DND-41 (cell line): ENCODE results near the gene C1QTNF12.
A peak's percentile ranks its signal among the peaks of the same experiment; 100 is the strongest.

Experiments used
- ATAC-seq: fragments of 200-7000 bp; cut with Tn5 transposase; 3 replicates; pipeline ENCODE4 v1.9.1; 2021; ENCODE audit warnings: low read depth; ENCODE audit not compliant: insufficient read depth
- DNase-seq: peaks from one replicate; pipeline ENCODE4 v3.0.0-alpha.2; 2020
- H2AFZ ChIP-seq: 2 replicates; pipeline ENCODE4 v1.6.0; 2012; ENCODE audit warnings: low read depth, low read length
- H3K27ac ChIP-seq: 2 replicates; pipeline ENCODE4 v1.5.1; 2012; ENCODE audit warnings: low read length, inconsistent platforms
- H3K27me3 ChIP-seq: fragments of 200-600 bp; sonication (generic); 2 replicates; pipeline ENCODE4 v1.6.0; 2012; ENCODE audit warnings: low read length, mild to moderate bottlenecking, inconsistent platforms; ENCODE audit not compliant: insufficient read depth, poor library complexity
- H3K36me3 ChIP-seq: 2 replicates; pipeline ENCODE4 v1.5.1; 2012; ENCODE audit warnings: low read length, inconsistent platforms; ENCODE audit not compliant: insufficient read depth
- H3K4me1 ChIP-seq: 2 replicates; pipeline ENCODE4 v1.5.1; 2012; ENCODE audit warnings: mild to moderate bottlenecking, low read length; ENCODE audit not compliant: insufficient read depth
- H3K4me2 ChIP-seq: 2 replicates; pipeline ENCODE4 v1.6.0; 2012; ENCODE audit warnings: mild to moderate bottlenecking, moderate library complexity, low read length, inconsistent platforms; ENCODE audit not compliant: insufficient read depth
- H3K4me3 ChIP-seq, 2 experiments: fragments of 200-600 bp in 1 of 2; shearing (Covaris generic) in 1 of 2; 2 replicates each; pipeline ENCODE4 v1.5.1; 2012 to 2016; ENCODE audit warnings: inconsistent platforms in 2 of 2, low read length in 2 of 2, mild to moderate bottlenecking in 2 of 2, low read depth in 1 of 2, moderate library complexity in 1 of 2
- H3K79me2 ChIP-seq: 2 replicates; pipeline ENCODE4 v1.6.0; 2012; ENCODE audit warnings: low read length, inconsistent platforms; ENCODE audit not compliant: insufficient read depth
- H3K9ac ChIP-seq: 2 replicates; pipeline ENCODE4 v1.6.0; 2012; ENCODE audit warnings: low read depth, mild to moderate bottlenecking, inconsistent platforms, low read length, moderate library complexity
- H3K9me3 ChIP-seq: 2 replicates; pipeline ENCODE4 v1.5.1; 2012; ENCODE audit warnings: low read length, moderate library complexity, mild to moderate bottlenecking, inconsistent platforms; ENCODE audit not compliant: insufficient read depth, severe bottlenecking
- H4K20me1 ChIP-seq: 2 replicates; pipeline ENCODE4 v1.6.0; 2012; ENCODE audit warnings: low read length; ENCODE audit not compliant: insufficient read depth
- CTCF ChIP-seq: IDR thresholded peaks from 2 replicates; pipeline ENCODE4 v1.5.1; 2012; ENCODE audit warnings: borderline replicate concordance, low read length, moderate library complexity, mild to moderate bottlenecking; ENCODE audit not compliant: poor library complexity, severe bottlenecking; ENCODE audit errors: extremely low read depth
- EZH2 ChIP-seq: IDR thresholded peaks from 3 replicates; pipeline ENCODE4 v1.6.1; 2012; ENCODE audit warnings: borderline replicate concordance, low read depth, mild to moderate bottlenecking, moderate library complexity, low read length, inconsistent platforms; ENCODE audit not compliant: severe bottlenecking

Gene C1QTNF12

DNA sequence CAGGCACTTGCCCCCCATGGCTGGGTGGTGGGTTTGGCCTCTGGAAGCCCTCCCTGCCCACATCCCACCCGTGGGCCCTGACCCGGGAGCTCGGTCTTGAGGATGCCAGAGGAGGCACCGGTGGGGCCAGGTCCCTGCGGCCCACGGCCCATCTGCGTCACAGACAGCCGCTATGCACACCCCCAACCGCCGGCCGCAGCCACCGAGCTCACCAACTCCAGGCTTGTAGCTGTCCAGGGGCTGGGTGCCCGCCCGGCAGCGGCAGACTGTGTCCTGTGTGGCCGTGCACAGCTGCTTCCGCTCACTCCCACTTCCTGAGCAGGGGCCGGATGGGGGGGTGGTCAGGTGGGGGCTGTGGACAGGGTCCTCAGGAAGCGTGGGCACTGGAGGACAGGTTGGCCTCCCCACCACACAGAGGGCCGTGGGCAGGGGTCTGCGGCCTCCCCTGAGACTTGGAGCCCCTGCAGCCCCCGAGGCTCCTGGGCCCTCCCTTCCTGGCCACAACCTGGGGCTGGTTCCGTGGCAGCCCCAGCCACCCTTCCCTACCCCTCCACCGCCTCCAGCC is 33.7 kb downstream of the C1QTNF12 start:
- no peak overlapping the region for H3K27ac ChIP-seq
- H3K4me2 ChIP-seq = no peak overlapping the region
- TF ChIP-seq CTCF (no peak), EZH2 (no peak)
- no peaks in the 10 kb centered on the region for H3K9me3 ChIP-seq
- H3K27me3 ChIP-seq = peaks cover 4% of the 10 kb centered on the region
- no peak overlapping the region for H3K9ac ChIP-seq
- peaks cover 14% of the 10 kb centered on the region for H3K4me1 ChIP-seq
- H3K79me2 ChIP-seq = no peaks in the 10 kb centered on the region
- ATAC-seq = peak; percentile 39
- H3K4me3 ChIP-seq = no peak overlapping the region
- no peak overlapping the region for H2AFZ ChIP-seq
- peak; percentile 52 for DNase-seq
- H3K36me3 ChIP-seq = peaks cover 20% of the 10 kb centered on the region
- H4K20me1 ChIP-seq = peaks cover 29% of the 10 kb centered on the region

DNA sequence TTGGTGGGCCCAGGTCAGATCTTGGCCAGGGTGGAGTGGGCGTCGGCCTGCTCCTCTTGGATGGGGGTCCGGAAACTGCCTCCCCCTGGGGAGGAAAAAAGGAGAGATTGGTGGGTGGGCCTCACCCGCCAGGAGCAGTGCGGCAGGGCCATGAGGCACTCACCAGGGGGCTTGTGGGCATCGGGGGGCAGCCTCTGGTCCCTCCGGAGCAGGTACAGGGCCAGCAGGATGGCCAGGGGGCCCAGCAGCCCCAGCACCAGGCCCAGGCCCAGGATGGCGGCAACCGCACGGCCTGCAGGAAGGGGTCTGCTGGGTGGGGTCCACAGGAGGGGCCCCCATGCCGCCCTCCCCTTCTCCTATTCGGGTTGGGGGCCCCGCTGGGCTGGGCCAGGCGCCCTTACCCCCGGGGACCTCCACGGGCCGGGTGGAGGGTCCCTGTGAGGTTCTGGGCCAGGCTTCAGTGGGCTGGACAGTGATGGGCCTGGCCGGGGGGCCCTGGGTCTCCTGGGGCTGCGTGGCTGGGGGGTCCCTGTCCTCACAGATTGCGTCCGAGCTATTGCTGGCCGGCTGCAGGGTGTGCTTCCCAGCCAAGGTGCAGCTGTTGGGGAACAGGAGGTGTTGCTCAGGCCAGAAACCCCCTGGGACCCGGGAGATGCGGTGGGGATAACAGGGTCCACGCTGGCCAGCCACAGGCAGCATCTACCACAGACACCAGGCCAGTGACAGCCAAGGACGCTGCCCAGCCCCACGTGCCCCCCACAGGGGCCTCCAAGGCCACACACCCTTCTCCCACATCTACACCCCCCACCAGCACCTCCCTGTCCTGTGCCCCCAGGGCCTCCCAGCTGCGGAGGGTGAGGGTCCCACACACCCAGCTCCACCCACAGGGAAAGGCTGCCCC is 34.7 kb downstream of the C1QTNF12 start:
- Histone ChIP-seq H3K27ac (no peak overlapping the region), H4K20me1 (peaks cover 31% of the 10 kb centered on the region), H3K79me2 (no peaks in the 10 kb centered on the region), H3K4me1 (peaks cover 14% of the 10 kb centered on the region), H3K9me3 (no peaks in the 10 kb centered on the region), H3K27me3 (peaks cover 4% of the 10 kb centered on the region), H2AFZ (no peak overlapping the region), H3K4me2 (no peak overlapping the region), H3K9ac (no peak overlapping the region), H3K4me3 (no peak overlapping the region), H3K36me3 (peaks cover 14% of the 10 kb centered on the region)
- no peak for TF ChIP-seq CTCF
- no peak for TF ChIP-seq EZH2
- ATAC-seq (no peak), DNase-seq (no peak)

DNA sequence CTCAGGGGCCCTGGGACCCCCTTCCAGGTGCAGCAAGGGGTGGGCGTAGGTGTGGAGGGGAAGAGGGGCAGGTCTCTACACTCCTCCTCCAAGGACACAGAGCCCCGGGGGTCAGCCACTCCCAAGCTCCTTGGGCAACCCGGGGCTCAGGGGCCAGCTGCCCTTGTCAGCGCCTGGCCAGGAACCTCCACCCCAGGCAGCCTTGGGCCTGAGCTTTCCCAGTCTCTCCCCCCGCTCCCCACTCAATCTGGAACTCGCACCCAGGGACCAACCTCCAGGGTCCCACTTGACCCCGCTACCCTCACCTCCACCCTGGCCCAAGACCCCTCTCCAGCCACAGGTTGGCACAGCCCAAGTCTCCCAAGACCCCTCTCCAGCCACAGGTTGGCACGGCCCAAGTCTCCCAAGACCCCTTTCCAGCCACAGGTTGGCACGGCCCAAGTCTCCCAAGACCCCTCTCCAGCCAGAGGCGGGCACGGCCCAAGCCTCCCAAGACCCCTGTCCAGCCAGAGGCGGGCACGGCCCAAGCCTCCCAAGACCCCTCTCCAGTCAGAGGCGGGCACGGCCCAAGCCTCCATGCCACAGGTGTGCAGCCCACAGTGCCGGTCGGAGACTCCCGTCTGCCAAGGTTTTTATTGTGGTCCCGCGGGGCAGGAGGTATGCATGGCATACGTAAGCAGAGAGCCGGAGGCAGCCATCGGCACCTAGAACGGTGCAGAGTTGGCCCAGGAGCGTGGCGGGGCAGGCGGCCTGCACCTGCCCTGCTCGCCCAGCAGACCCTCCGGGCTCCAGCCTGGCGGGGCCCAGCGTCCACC is 35.6 kb downstream of the C1QTNF12 start:
- Histone ChIP-seq H3K4me1 (peaks cover 14% of the 10 kb centered on the region), H3K36me3 (peaks cover 6% of the 10 kb centered on the region; the same call in 1 of the 2 replicates), H3K27me3 (peaks cover 4% of the 10 kb centered on the region), H3K9ac (no peak overlapping the region), H4K20me1 (peaks cover 23% of the 10 kb centered on the region), H3K27ac (no peak overlapping the region), H3K4me3 (no peak overlapping the region), H3K9me3 (no peaks in the 10 kb centered on the region), H3K79me2 (no peaks in the 10 kb centered on the region), H2AFZ (no peak overlapping the region), H3K4me2 (no peak overlapping the region)
- no peak for DNase-seq
- ATAC-seq = no peak
- TF ChIP-seq EZH2 (no peak), CTCF (no peak)
